Neural progenitor cell (in vitro differentiated cells): ENCODE results near the gene IQSEC2.

ENCODE experiments used
- CTCF ChIP-seq: fragments of 200-600 bp; sonication (generic); IDR thresholded peaks from 2 replicates; pipeline ENCODE4 v1.5.1; 2017; ENCODE audit warnings: antibody characterized with exemption, mild to moderate bottlenecking
- EZH2 ChIP-seq: fragments of 200-600 bp; sonication (generic); IDR thresholded peaks from 2 replicates; pipeline ENCODE4 v1.6.1; 2017; ENCODE audit warnings: antibody characterized with exemption, mild to moderate bottlenecking, moderate library complexity

GRCh38 chrX:53261355-53261972, 19.9 kb downstream of the IQSEC2 start:
- TF ChIP-seq CTCF (no peak), EZH2 (no peak)
